NCI-H524 treated with DMSO at 0.1 percent for 48 hours (cell line): Measurements from ENCODE around the gene YBEY.
A peak's percentile ranks its signal among the peaks of the same experiment; 100 is the strongest.
"Not testable (repeated sequence)": the region's sequence is repeated elsewhere in the genome, so short reads cannot be mapped to it uniquely, and the experiment has no call there.

Experiments
- DNase-seq: peaks from one replicate; lab custom pipeline; 2025; lab: John Stamatoyannopoulos, UW

The YBEY gene, protein sequence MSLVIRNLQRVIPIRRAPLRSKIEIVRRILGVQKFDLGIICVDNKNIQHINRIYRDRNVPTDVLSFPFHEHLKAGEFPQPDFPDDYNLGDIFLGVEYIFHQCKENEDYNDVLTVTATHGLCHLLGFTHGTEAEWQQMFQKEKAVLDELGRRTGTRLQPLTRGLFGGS

DNA sequence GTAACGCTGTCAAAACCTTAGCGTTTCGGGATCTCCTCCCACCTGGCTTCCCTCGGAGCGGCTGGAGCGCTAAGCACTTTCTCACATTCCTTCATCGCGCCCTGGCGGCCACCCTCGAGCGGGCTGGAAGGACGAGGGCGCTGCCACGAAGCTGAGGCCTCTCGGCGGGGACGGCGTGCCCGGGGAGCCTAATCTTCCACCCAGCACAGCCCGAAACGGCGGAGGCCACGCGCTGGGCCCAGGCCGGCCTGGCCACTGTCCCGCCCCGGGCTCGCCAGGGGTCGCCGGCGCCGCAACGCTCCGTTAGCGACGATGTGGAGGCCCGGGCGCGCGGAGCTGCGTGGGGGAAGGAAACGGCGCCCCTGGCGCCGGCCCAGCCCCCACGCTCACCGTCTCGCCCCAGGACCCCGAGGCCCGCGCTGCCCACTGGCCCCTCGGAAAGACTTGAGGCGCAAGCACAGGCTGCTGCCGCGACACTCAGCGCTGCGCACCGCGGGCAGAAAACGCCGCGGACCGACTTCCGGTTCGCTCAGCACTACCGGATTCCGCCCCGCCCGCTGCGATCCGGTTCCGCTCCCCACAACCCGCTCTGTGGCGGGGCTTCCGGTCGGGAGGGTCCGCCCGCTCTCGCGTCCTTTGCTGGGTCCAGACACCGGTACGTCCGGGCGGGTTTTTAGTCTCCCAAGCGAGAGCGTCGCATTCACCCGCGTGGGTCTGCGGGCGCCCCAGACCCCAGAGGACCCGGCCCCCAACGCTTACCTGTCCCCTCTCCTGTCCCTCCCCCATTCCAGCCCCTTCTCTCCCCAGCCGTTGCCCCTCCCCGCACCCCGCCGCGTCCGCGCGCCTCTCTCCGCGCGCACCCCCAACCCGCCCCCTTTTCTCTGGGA is at the start of gene YBEY:
YBEY (plus strand) TSS at position 582 of the 887 bp plus-strand sequence. CDS start 572 bp downstream, outside the sequence.
- peak; percentile 60 for DNase-seq

DNA sequence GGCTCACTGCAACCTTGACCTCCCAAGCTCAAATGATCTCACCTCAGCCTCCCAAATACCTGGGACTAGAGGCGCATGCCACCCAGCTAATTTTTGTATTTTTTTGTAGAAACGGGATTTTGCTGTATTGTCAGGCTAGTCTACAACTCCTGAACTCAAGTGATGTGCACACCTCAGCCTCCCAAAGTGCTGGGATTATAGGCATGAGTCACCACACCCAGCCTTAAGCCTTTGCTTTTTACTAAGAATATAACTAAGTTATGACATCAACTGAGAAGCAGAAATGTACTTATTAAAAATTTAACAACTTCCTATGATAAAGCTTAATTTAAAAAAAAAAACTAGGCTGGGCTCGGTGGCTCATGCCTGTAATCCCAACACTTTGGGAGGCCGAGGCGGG is 48.7 kb upstream of the YBEY start:
- no peak for DNase-seq

DNA sequence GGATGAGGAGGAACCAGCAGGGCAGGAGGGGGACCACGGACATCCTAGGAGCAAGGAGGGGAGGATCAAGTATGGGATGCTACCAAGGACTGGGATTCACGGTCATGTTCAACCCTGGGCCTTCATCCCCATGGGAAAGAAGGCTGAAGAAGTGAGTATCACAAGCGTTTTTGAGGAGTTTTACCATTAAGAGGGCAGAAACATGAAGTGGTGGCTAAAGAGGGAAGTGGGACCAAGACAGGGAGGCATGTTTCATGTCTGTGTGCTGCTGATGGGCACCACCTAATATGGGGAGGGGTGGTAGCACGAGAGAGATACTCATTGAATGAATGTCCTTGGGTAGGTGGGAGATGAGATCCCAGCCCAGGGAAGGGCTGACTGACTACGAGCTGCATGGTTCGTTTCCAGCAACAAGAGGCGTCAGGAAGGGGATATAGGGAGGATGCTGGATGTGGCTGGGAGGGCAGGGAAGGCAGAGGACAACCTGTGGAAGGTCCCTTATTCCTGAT is 46.3 kb upstream of the YBEY start:
- no peak for DNase-seq

DNA sequence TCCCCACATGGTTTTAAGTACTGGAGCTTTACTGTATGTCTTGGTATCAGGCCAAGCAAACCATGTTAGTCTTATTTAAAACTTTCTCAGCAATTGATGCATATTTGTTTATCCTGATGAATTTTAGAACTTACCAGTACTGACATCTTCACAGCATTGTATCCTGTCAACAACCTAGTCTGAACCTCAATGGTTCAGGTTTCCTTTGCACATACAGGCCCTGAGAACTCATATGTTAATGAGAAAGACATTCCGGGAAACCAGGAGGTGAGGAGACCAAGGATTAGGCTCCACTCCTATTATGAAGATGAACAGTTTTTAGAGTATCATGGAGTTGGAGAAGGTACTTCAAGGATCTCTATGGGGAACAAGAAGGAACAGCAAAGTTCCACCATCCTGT is 44.6 kb upstream of the YBEY start:
- not testable (repeated sequence) for DNase-seq

DNA sequence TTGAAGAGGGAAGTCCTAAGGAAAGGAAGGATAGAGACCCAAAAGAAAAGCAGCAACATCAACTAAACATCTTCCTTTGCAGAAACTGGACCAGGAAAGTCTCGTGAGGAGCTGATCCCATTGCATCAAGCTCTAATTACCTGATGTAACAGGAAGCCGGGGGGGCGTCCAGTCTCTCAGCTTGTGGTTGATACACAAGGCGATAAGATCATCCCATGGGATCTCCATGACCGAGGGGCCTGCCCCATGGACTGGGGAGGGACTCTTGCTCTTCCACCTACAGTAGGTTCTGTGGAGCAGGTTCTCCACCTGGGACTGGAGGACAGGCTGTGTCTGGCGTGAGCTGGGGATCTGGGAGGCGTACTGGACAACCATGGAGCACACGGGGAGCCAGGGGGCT is 42.8 kb upstream of the YBEY start:
- DNase-seq: no peak

DNA sequence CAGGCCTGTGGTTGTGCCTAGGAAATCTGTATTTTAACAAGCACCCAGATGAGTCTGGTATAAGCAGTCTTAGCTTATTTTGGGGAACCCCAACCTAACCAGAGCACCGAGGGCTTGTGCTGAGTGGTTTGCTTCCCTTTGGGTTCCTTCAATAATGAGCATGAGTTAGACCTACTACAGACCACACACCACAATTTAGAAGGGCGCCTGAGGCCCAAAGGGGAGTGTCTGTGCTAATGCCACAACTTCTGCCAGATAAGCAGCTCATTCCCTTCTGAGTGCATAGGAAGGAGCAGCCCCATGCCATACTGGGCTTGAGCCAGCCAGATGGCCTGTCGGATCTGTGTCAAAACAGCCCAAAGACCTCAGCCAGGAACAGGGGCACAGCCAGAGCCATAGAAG is 42.2 kb upstream of the YBEY start:
- no peak for DNase-seq

DNA sequence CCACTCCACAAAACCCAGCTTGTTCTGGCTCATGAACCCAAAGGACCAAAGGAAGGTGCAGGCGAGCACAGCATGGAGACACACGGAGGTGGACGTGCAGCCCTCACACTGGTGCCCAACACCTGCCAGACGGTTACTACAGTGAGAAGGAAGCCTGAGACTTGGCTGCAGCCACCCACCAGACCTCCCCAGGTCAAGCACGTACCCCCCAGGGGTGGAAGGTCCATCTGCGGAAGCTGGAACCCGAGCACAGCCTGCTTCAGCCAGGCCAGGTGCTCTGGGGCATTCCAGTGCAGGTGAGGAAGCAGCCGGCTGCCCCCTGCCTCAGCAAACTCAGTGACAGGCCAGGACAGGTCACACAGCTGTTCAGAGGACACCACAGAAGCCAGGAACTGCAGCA is 41.5 kb upstream of the YBEY start:
- DNase-seq: no peak

DNA sequence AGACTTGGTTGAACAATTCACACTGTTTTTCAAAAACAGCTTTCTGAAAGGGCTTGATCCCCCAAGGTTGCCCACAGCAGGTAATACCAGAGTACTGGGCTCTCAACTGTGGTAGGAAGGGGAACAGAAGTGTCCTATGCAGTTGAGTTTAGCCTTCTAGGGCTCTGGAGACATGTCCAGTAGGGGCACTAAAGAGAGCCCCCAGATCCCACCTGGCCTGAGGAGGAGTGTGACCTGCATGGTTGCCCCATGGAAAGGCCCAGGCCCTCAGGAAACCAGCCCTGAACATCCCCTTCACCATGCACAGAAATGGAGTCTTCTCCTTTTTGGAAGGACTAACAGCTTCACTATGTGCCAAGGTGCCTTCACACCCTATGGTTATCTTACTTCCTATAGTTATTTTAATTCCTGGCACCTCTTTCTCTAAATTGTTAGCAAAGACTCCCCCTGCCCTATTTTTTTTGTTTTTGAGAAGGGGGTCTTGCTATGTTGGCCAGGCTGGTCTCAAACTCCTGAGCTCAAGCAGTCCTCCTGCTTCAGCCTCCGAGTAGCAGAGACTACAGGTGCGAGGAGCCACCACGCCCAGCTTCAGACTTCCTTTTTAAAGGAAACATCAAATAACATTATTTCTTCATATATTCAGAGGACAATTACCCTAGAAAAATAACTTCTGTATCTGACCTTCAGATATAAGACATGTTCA is 40.8 kb upstream of the YBEY start:
- DNase-seq: no peak

DNA sequence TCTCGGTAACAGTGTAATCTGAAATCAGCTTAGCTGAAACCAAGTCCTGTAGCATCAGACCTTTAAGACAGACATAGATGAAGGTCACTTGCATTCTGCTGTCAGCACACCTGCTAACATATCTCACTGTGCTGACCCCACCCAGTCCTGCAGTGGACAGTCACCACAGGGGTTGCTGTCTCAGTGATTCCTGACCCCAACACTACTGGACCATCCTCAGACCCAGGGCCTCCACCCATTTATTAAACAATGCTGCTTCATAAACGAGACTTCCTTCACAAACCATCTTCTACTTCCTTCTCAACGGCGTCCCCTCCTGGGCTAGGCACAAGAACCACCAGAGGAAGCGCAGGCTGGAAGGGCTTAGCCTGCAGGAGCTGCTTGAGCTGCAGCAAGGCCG is 39.8 kb upstream of the YBEY start:
- no peak for DNase-seq

DNA sequence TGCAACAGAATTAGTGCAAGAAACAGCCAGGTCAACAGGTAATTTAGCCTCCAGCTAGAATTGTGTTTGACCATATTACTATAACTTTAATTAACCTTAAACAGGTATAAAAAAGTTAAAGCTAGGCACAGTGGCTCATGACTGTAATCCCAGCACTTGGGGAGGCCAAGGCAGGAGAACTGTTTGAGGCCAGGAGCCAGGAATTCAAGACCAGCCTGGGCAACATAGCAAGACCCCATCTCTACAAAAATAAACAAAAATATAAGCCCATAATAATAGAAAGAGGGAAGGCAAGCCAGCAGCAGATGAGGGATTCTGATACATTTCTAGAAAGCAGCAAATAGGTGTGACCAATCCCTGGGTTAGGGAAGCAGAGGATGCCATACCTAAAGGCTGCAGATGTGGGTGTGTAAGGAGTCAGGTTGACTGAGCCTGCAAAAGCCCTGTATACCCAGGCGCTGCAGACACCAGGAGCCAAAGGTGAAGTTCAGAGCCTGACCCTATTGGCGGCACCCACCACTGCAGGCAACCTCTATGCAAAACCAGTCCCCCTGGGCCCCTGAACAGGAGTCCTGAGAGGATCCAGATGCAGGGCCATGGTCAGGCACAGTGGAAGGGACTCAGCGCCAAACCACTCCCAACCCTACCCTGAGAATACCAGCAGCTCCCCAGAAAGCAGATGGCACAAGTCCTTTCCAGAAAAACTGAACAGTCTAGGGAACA is 38.3 kb upstream of the YBEY start:
- DNase-seq: no peak

DNA sequence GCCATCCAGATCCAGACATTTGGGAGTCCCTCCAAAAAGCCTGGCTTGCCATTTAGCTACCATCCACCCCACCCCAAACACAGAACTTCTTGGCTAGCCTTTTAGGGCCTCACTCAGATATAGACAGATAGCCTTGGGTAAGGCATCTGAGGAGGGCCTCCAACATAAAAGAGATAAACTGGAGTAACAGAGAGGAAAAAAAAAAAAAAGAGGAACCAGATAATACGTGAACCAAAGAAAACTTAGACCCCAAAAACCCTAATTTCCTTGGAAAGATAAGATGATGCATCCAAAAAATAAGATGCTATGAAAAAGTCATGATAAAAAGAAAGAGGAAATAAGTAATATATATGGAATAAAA is 37.7 kb upstream of the YBEY start:
- no peak for DNase-seq

DNA sequence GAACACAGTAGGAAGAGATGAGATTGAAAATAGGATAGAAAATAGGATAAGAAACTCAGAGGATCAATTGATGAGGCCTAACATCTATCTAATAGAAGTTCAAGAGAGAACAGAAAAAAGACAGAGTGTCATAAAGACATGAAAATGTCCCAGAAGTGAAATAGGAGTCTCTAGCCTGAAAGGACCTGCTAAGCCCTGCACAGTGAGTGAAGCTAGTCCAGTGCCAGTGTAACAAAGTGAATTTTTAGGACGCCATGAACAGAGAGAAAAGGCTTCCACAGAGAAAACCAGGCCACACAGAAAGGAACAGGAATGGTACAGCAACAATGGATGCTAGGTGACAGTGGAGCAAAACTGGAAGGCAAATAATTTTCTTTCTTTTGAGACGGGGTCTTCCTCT is 37.3 kb upstream of the YBEY start:
- DNase-seq: no peak

DNA sequence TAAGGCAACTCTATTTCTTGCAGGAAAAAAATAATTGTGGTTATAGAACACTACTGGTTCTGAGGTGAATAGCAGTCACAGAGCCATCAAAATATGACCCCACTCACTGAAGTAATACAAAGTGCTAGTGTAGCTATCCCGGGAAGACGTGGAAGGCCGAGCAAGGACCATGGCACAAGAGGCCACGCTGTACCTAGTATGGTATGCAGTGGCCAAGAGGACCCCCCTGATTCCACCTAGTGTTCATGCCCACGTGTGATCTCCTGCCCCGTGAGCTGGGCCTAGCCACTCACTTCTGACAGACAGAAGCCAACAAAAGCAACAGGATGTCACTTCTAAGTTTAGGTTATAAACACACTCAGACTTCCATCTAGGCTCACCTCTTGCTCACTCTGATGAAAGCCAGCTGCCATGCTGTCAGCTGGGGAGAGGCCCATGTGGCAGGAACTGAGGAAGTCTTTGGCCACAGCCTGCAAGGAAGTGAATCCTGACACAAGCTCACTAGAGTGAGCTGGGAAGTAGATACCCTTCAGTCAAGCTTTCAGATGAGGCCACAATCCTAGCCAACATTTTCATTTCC is 35.9 kb upstream of the YBEY start:
- DNase-seq: no peak

DNA sequence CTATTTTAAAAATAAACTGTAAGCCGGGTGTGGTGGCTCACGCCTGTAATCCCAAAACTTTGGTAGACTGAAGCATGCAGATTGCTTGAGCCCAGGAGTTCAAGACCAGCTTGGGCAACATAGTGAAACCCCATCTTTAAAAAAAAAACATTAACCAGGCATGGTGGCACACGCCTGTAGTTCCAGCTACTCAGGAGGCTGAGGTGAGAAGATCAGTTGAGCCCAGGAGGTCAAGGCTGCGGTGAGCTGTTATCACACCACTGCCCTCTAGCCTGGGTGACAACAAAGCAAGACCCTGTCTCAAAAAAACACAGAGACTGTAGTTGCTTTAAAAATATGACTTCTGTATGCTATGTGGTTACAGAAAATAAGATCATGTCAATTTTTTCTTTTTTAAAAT is 33.3 kb upstream of the YBEY start:
- DNase-seq: no peak

DNA sequence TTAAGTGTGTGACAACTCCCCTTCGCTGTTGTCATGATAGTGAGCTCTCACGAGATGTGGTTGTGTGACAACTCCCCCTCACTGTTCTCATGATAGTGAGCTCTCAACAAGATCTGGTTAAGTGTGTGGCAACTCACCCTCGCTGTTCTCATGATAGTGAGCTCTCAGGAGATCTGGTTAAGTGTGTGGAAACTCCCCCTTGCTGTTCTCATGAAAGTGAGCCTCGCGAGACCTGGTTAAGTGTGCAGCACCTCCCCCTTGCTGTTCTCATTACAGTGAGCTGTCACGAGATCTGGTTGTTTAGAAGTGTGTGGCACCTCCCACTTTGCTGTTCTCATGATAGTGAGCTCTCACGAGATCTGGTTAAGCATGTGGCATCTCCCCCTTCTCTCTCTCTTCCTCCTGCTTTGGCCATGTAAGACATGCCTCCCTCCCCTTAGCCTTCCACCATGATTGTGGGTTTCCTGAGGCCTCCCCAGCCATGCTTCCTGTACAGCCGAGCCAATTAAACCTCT is 32.5 kb upstream of the YBEY start:
- no peak for DNase-seq

DNA sequence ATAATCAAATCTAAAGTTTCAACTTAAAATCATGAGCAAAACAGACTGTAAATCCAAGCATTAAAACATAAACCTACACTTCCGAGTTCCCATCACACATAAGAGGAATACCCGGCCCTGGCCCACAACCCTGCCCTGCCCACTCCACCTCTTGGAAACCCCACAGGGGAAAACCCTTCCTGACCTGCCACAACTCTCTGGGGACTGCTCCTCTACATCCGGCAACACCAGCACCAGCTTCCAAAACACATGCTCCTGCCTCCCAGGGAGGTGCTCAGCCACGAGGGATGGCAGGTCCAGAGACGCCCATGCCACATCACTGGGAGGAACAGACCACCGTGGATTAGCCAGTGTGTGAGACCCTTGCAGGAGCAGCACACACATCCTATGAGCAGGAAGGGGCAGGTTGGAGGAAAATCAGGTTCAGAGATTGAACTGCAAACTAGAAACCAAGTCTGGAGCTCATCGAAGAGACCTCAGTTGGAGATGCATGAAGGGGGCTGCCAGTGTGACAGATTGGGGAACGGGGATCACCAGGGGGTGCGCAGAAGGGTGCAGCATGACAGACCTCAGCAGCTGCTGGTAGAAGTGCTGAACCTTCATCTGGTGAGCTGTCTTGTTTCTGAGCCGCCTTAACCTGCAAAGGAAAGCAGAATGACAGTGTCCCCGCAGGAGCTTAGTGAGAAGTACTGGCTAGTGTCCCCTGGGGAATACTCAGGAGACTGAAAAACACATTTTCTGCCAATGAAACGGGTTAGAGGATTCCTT is 31.8 kb upstream of the YBEY start:
- no peak for DNase-seq

DNA sequence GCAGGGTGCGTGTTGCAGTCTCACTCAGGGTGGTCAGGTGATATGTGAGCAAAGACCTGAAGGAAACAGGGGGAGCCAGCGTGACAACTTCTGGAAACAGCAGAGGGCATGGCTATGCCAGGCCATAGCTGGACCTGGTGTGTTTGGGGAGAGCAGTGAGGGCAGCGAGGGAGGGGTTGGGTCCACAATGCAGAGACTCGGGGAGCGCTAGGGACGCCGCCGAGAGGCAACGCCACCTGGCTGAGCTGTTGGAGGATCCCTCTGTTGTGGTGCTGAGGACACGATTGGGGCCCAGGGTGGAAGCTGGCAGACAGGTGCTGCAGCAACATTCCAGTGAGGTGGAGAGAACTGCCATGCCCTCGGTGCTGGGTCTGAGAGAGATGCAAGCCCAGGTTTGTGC is 31.0 kb upstream of the YBEY start:
- no peak for DNase-seq

DNA sequence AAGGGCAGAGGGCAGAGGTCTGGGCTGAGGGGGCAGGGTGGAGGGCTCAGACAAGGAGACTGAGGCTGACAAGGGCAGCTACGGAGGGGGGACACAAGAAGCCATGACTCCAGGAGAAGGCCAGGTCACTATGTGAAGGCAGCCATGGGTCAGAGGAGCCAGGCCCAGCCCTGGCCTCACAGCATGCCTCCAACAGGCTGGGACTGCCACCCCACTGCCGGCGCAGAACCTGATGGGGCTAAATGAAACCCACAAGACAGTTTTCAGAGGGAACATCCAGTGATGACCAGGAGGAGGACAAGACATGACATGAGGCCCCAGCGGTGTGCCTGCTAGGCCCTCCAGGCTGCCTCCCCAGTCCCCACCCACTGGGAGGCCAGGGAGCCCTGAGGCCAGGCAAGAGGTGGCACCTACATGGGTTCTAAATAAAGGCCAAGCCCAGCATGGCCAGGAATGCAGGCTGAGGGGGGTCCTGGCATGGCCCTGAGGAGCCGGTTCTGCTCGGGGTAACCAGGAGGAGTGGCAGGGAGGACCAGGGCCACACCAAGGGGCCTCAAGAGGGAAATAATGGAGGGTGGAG is 30.3 kb upstream of the YBEY start:
- no peak for DNase-seq

DNA sequence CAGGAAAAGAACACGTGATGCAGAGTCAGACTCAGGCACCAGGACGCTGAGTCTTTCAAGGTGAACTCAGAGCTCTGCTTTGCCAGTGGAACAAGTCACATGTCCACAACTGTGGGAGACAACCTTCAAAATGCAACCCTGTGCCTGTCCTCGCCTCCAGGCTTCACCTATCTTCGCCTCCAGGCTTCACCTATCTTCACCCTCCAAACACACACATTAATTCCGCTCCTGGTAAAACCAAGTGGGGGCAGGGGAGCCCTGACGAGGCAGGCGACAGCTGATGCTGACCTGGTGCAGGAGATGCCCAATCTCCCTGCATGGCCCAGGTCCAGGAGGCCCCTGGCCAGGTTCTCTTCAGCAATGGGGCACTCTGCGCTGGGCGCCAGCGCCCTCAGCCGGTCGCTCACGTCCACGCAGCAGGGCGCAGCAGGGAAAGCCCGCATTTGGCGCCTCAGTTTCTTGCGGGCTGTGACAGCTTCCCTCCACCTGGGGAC is 29.6 kb upstream of the YBEY start:
- DNase-seq: no peak

DNA sequence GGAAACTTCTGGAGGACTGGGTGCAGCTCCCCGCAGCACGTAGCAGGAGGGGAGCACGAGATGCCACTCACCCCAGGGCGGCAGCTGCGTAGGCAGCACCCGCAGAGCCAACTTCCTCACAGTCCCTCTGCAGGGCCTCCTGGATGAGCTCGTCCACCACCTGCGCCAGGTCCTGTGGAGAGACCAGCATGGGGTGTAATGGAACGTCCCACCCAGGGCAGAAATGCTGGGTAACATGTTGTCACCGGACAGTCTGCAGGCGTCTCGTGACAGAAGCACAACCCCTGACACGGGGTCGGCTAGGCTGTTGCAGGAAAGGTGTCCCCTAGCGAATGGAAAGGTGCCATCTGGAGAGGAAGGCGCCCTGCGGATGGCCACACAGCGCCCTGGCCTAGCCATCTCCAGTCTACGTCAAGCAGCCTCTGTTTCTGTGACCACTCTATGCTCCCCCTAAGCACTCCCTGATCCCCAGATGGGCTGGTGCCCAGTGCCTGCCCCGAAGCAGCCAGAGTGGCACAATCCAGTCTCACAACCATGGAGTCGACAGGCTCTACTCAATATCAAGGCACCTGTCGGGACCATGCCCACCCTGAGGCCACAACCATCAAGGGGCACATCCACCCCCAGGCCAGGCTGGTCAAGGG is 22.0 kb upstream of the YBEY start:
- no peak for DNase-seq
